GM19452 (cell line): Measurements from ENCODE around the gene SPOUT1.
"Not testable (repeated sequence)": the region's sequence is repeated elsewhere in the genome, so short reads cannot be mapped to it uniquely, and the experiment has no call there.

Experiments
- ATAC-seq: cut with Tn5 transposase; IDR thresholded peaks from one replicate; pipeline ENCODE4 v1.9.1; 2021; ENCODE audit not compliant: unreplicated experiment

SPOUT1 gene

DNA sequence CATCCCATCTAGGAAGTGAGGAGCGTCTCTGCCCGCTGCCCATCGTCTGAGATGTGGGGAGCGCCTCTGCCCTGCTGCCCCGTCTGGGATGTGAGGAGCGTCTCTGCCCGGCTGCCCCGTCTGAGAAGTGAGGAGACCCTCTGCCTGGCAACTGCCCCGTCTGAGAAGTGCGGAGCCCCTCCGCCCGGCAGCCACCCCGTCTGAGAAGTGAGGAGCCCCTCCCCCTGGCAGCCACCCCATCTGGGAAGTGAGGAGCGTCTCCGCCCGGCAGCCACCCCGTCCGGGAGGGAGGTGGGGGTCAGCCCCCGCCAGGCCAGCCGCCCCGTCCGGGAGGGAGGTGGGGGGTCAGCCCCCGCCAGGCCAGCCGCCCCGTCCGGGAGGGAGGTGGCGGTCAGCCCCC, 49.5 kb downstream of the SPOUT1 start:
- ATAC-seq, result not testable (repeated sequence)

DNA sequence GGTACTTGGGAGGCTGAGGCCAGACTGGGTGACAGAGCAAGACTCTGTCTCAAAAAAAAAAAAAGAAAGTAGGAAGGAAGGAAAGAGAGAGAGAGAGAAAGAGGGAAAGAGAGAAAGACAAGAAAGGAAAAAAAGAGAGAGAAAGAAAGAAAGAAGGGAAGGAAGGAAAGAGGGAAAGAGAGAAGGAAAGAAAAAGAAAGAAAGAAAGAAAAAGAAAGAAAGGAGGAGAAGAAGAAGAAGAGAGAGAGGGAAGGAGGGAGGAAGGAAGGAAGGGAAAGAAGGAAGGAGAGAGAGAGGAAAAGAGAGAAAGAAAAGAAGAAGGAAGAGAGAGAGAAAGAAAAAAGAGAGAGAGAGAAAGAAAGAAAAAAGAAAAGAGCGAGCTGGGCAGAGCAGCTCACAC, 54.8 kb downstream of the SPOUT1 start:
- ATAC-seq, result no peak

DNA sequence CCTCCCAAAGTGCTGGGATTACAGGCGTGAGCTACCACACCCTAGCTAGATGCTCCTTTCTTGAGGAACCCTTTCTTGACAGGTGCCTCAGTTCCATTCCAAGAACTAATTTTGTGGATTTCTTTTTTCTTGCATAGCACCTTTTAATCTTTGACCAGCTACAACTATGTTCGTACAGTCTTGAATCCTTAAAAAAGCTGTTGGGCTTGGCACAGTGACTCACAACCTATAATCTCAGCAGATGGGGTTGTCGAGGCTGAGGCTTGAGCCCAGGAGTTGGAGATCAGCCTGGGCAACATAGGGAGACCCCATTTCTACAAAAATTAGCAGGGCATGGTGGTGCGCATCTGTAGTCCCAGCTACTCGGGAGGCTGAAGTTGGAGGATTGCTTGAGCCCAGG, 56.5 kb downstream of the SPOUT1 start:
- ATAC-seq, result no peak

DNA sequence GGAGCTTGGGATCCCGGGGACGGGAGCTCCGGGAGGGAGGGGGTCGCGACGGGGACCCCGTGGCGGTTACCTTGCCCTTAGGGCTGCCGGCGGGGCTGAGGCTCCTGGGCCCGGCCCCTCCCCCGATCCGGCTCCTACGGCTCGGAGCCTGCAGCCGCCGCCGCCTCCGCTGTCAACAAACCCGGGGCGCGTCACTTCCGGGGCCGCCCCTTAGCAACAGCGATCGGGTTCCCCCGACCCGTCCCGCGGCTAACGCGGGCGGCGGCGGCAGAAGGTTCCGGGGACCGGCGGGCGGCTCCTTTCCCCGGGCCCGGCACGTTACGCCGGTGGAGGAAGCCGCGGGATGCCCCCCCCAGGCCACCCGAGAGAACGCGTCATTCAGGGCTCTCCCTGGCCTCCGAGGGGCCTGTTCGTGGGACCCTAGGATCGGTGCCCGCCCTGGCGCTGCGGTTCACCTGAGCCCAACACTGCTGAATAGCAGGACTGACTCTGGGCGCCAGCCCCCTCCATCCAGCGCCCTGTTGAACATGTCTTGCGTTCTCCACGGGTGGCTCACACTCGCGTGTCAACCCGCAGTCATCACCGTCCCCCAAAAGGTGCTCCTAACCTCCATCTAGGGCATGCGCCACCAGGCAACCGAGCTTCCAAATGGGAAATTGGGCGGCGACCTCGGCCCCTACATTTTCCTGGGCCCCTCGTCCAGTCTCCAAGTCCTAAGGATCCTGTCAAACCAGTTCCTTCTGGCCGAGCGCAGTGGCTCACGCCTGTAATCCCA, 57.7 kb downstream of the SPOUT1 start, which contains the start of gene ZER1:
TSS of gene ZER1 (minus strand) at position 183 of the 775 bp plus-strand sequence. CDS start 16,362 bp downstream, outside the sequence.
- ATAC-seq, result peak; percentile 89

DNA sequence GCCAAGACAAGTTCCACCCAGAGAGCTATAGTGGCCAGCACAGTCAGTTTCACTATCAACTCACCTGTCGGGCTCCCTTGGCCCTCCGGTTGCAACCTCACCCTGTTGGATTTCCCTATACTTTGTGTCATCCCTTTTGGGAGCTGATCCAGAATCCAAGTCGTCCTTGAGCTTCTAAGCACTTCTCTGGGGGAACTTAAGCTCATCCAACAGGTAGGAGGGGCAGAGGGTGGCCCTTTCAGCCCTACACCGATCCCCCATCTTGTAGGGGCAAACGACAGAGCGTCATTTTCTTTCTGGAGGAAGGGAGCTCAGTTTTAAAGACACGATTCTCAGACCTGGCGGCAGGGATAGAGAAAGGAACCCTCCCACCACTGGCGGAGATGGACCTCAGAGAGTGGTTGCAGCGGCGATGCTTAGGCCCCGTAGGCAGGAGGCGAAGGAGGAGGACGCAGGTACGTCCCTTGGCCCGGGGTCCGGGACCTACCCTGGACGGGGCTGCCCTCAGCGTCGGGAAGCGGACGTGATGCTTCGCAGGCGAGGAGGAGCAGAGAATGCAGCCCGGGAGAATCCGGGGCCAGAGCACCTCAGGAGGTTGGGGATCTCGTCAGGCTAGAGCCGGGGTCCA, 58.4 kb downstream of the SPOUT1 start:
- peak; percentile 10 for ATAC-seq

DNA sequence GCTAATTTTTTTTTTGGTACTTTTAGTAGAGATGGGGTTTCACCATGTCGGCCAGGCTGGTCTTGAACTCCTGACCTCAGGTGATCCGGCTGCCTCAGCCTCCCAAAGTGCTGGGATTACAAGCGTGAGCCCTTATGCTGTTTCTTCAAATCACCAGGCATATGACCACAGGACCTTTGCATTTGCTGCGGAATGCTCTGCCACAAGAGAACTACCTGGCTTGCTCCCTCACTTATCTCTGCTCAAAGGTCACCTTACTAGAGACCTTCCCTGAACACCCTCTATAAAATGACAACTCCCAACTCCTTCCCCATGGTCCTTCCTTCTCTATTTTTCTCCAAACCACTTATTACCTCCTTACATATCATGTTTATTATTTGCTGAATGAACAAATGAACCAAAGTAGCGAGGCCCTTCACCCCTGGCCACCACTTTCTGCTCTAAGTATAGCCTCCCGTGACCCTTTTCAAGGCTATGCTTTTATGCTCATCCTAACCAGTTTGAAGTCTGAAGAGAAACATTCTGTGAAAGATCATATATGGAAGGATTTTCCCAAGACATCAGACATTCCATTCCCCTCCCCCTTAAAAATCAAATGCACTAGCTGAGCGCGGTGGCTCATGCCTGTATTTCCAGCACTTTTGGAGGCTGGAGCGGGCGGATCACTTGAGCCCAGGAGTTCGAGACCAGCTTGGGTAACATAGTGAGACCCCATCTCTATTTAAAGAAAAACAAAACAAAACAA, 59.1 kb downstream of the SPOUT1 start:
- ATAC-seq, result no peak
